ENCODE results near the gene COPZ2.
A peak's percentile ranks its signal among the peaks of the same experiment; 100 is the strongest.
"Not testable (repeated sequence)": the region's sequence is repeated elsewhere in the genome, so short reads cannot be mapped to it uniquely, and the experiment has no call there.

COPZ2 gene

GRCh38 chr17:48021934-48022333, 15.7 kb downstream of the COPZ2 start:
- no peak for TF ChIP-seq CTCF (IDR thresholded peaks at IDR 0.05; ENCODE audit: low read depth, low read length)
- no peak overlapping the region for H3K4me3 ChIP-seq (ENCODE audit: low read depth, low read length)

GRCh38 chr17:48017817-48018158, 19.8 kb downstream of the COPZ2 start:
- not testable (repeated sequence) for H3K4me3 ChIP-seq (ENCODE audit: low read depth, low read length)

GRCh38 chr17:48016112-48016511, 21.5 kb downstream of the COPZ2 start:
- no peak overlapping the region for H3K4me3 ChIP-seq (ENCODE audit: low read depth, low read length)
- no peak for TF ChIP-seq CTCF (IDR thresholded peaks at IDR 0.05; ENCODE audit: low read depth, low read length)

GRCh38 chr17:48014595-48015111, 22.9 kb downstream of the COPZ2 start:
- TF ChIP-seq CTCF (IDR thresholded peaks at IDR 0.05; ENCODE audit: low read depth, low read length) = no peak

GRCh38 chr17:48013876-48014594, 23.6 kb downstream of the COPZ2 start:
- H3K4me3 ChIP-seq (ENCODE audit: low read depth, low read length) = no peak overlapping the region
- TF ChIP-seq CTCF (IDR thresholded peaks at IDR 0.05; ENCODE audit: low read depth, low read length) = no peak

More at GRCh38 chr17:48014595-48015111, 22.9 kb downstream of the COPZ2 start:
- no peak overlapping the region for H3K4me3 ChIP-seq (ENCODE audit: low read depth, low read length)

- H3K4me3 ChIP-seq (ENCODE audit: low read depth, low read length) = no peak overlapping the region
- TF ChIP-seq CTCF (IDR thresholded peaks at IDR 0.05; ENCODE audit: low read depth, low read length) = no peak
These were observed 24.9 kb downstream of the COPZ2 start for GRCh38 chr17:48012654-48013053.

GRCh38 chr17:48012151-48012520, 25.5 kb downstream of the COPZ2 start:
- TF ChIP-seq CTCF (IDR thresholded peaks at IDR 0.05; ENCODE audit: low read depth, low read length) = no peak
- H3K4me3 ChIP-seq (ENCODE audit: low read depth, low read length) = peak overlapping the region; percentile 51

Measured in WI38 (cell line).